HG03097 (cell line): Measurements from ENCODE around the gene CCDC78.
A peak's percentile ranks its signal among the peaks of the same experiment; 100 is the strongest.

Source experiments
- ATAC-seq: cut with Tn5 transposase; IDR thresholded peaks from one replicate; pipeline ENCODE4 v1.9.1; 2021; ENCODE audit not compliant: unreplicated experiment, low FRiP score

Gene CCDC78

GRCh38 chr16:726188-726437 lies 130 bp downstream of the CCDC78 start:
- ATAC-seq, result no peak

- no peak for ATAC-seq
These were observed 618 bp downstream of the CCDC78 start for GRCh38 chr16:725463-726187.

- no peak for ATAC-seq
These were observed 1.2 kb downstream of the CCDC78 start for GRCh38 chr16:725041-725376.

GRCh38 chr16:724188-725040 lies 1.8 kb downstream of the CCDC78 start:
- ATAC-seq, result no peak

- no peak for ATAC-seq
These were observed 2.5 kb downstream of the CCDC78 start for GRCh38 chr16:723695-724094.

- ATAC-seq, result no peak
These were observed 3.2 kb downstream of the CCDC78 start for GRCh38 chr16:722835-723633.

GRCh38 chr16:721765-722540 lies 4.3 kb downstream of the CCDC78 start:
- ATAC-seq, result no peak

- ATAC-seq, result peak; percentile 61
These were observed 5.1 kb downstream of the CCDC78 start, which contains the start of gene ANTKMT for GRCh38 chr16:720990-721764. Gene ANTKMT, plus strand, starts transcription at chr16:721146. Its CDS starts 129 bp downstream, at chr16:721275.

- ATAC-seq, result peak; percentile 15
These were observed 5.7 kb downstream of the CCDC78 start for GRCh38 chr16:720447-720989.

- no peak for ATAC-seq
These were observed 6.3 kb downstream of the CCDC78 start for GRCh38 chr16:719815-720446.

GRCh38 chr16:718922-719321 lies 7.3 kb downstream of the CCDC78 start:
- no peak for ATAC-seq

- no peak for ATAC-seq
These were observed 7.9 kb downstream of the CCDC78 start for GRCh38 chr16:718389-718788.

- ATAC-seq, result no peak
These were observed 8.6 kb downstream of the CCDC78 start for GRCh38 chr16:717450-718245.

- no peak for ATAC-seq
These were observed 9.4 kb downstream of the CCDC78 start for GRCh38 chr16:716768-717325.

- no peak for ATAC-seq
These were observed 10.1 kb downstream of the CCDC78 start for GRCh38 chr16:716200-716568.

- ATAC-seq, result no peak
These were observed 10.6 kb downstream of the CCDC78 start for GRCh38 chr16:715477-716199.
